ENCODE measurements around the gene MRE11.
"Not testable (repeated sequence)": the region's sequence is repeated elsewhere in the genome, so short reads cannot be mapped to it uniquely, and the experiment has no call there.

MRE11 gene

GRCh38 chr11:94418123-94418765 is 75.4 kb downstream of the MRE11 start:
- no peak for DNase-seq

DNA sequence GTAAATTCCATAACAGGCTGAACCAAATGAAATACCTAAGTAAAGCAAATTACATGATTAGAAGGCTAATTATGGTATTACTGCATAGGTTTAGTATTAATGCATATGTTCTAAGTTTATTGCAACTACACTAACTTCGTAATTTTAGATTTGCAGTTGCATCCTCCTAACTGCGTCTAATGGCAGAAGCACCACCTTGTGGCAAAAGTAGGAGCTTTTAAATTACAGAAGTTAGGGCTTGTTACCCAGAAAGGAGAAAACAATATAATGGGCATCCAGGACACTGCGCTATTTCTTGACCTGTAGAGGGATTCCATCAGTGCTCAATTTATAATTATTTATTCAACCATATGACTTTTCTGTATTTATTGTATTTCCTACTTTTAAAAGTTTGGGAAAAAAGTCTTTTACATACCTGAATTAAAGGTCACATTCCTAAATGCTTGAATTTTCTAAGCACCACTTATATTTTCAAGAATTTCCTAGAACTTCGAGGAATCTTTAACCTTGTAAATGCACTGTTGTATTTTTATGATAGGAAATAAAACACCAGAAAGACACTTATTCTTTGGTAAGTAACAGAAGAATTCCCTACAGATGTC is 76.2 kb downstream of the MRE11 start:
- DNase-seq = no peak

- DNase-seq = no peak
Measured at GRCh38 chr11:94405062-94405833, 88.4 kb downstream of the MRE11 start.

- no peak for DNase-seq
Measured at GRCh38 chr11:94402355-94402754, 91.3 kb downstream of the MRE11 start.

DNA sequence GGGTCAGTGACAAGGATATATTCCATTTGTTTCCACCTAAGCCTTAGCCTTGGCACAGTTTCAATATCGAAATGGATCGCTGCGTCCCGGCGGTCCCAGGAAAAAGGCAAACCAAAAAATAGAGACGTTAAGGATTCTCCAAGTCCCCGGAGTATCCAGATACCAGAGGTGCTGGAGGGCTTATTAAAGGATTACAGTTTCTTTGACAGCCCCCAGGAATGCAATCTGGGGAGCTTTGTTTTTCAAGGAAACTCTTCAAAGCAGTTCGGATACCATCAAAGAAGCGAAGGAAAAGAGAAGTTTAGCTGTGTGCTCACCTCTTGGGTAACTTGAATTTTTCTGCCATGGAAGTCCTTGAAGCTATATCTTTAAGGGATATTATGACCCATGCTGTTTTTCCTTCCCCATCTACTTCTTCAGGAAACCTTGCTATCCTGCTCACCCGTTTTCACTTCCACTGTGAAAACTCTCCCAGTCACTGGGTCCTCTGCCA is 91.8 kb downstream of the MRE11 start:
- no peak for DNase-seq

DNA sequence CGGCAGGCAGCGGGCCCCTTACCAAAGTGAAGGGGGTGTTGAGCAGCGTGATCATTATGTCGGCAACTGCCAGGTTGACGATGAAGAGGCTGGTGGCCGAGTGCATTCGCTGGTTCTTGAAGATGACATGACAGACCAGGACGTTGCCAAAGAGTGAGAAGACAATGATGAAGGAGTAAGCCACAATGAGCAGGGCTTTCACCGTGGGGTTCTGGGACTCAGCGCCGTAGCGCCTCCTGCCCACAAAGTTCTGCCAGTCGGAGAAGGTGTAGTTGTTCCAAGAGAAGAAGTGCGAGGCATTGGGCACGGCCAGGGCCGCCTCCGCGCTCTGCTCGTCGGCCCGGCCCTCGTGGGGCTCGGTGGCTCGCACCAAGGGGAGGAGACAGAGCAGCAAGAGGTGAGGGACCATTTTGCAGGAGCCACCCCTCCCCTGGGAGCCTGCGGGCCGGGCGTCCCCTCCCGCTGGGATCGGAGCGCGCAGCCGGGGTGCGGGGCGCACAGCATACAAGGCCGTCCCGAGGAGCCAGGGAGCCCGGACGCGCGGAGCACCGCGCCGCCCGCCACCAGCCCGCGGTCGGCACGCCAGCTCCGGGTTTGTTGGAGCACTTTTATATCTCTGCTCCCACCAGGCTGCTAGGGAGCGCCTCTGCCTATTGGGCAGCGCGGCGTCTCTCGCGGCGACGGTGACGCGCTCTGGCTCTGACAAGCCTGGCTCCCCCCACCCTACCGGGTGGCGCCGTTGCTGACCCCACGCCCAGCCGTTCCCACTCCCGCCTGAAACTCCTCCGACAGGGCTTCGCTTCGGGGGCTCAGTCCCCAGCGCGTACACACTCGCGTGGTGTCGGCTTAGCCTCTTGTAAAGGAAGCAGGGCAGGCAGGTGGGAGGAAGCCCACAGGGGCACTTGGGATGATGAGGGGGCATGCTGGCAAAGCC is 92.5 kb downstream of the MRE11 start, which contains the start of gene GPR83:
Gene GPR83 (minus strand): TSS at position 581 of the 934 bp plus-strand sequence. CDS start 172 bp downstream, at position 409.
- no peak for DNase-seq

DNA sequence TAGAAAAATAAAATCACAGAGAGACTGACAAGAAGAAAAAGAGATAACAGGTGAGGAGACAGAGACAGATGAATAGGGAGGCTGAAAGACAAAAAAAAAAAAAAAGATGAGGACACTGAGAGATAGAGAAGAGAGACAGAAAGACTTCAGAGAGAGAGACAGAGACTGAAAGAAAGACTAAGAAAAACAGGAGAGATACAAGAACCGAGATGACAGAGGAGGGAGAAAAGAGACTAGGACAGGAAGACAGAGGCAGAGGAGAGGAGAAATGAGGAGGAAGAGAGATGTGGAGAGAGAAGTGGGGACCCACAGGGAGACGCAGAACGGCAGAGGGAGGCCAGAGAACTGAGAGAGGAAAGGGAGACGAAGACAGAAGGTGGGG is 93.2 kb downstream of the MRE11 start:
- no peak for DNase-seq

DNA sequence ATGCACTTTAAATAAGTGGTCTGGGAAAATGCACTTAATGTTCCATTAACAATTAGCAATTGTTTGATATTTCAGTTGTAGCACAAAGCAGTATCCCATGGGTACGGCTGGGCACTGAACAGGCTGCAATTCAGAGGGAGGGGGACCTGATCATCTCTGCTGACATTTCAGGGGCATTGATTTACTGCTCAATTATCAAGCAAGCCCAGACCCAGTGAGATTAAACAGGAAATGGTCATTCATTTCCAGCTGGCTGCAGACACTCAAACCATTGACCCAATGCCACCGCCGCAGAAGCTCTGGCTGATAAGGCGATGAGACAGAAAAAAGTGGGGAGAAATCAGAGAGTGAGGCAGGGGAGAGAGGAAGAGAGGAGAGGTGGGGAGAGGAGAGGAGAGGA is 93.6 kb downstream of the MRE11 start:
- no peak for DNase-seq

GRCh38 chr11:94398101-94398500 is 95.5 kb downstream of the MRE11 start:
- no peak for DNase-seq

DNA sequence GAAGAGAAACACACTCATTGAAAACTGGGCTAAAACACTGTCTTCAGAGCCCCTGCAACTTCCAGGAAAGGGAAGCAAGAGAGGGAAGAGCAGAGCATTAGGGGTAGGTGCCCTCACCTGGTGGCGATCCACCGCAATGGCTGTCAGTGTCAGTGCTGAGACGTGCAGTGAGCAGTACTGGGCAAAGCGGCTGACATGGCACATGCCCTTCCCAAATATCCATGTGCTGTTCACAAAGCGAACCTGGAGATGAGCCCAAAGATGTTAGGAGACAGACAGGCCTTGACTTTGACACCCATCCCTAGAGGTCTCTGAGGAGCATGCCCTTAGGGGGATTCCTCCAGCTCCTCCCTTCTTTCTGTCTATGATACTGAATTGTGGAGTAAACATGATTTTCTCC is 97.4 kb downstream of the MRE11 start:
- no peak for DNase-seq

GRCh38 chr11:94391937-94392336 is 101.7 kb downstream of the MRE11 start:
- not testable (repeated sequence) for DNase-seq

DNA sequence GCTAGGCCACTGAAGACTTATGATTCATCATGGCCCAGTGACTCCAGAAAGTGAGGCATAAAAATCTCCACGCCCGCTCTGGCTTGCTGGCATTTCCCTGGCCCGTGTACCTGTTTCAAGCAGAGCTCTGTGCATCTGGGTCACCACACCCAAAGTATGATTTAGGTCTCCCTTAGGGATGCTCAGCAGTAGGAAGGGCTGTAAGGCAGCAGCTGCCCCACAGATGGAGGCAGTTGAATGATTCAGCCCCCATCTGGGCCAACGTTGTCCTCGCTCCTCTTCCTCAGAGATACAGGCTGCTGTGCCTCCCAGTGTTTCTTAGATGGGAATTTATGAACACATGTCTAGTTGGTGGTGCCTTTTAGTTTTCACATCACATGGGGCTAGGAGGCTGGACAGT is 114.0 kb downstream of the MRE11 start:
- DNase-seq = no peak

DNA sequence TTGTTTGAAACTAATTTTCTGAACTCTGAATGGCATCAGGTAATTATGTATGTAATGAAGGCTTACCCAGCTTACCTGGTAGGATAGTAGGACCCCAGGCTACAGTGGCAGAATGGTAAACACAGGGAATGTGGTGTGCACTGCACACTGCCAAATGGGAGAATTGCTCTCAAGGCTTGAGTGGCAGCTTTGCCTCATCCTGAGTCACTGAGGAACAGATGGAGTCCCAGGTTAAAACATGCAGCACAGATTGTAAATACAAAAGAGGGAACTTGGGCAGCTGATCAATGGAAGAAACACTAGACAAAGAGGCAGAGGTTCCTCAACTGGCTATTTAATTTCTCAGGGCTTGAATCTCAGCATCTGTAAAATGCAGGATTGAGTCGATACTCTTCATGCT is 116.8 kb downstream of the MRE11 start:
- DNase-seq = no peak

- not testable (repeated sequence) for DNase-seq
Measured at GRCh38 chr11:94370576-94370975, 123.1 kb downstream of the MRE11 start.
